SU-DHL-6 (cell line): ENCODE data around the gene PCDHGB1.

Experiments
- EZH2phosphoT487 ChIP-seq: fragments of 200-600 bp; sonication (generic), shearing (Covaris generic); conservative IDR thresholded peaks from 2 replicates; pipeline ENCODE4 v1.6.1; 2018; ENCODE audit warnings: mild to moderate bottlenecking, antibody characterized with exemption, low read length, moderate library complexity, mixed read lengths
- TF ChIP-seq, protein P1 (sequence below): fragments of 200-600 bp; sonication (generic); IDR thresholded peaks from one replicate; pipeline ENCODE4 v1.5.1; 2017; ENCODE audit warnings: antibody characterized with exemption, mild to moderate bottlenecking, low read length, moderate library complexity; ENCODE audit not compliant: insufficient read depth, poor library complexity, severe bottlenecking

DNA sequence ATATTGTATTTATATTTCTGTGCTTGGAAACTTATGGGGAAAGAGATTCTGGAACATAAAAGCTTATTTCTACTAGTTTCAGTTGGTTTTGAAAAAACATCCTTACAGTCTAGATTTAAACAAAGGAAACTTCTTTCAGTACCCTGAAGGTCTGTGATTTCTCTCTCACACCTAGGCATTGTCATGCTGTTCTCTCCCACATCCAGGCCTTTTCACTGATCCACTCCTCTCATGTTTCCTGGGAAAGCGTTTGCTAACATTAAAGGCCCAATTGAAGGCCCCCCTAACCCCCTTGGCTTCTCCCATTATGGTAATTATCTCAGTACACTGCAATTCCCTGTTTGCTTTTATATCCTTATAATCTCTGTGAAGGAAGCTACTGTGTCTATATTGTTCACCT, 7.1 kb upstream of the PCDHGB1 start:
- TF ChIP-seq, protein P1, sequence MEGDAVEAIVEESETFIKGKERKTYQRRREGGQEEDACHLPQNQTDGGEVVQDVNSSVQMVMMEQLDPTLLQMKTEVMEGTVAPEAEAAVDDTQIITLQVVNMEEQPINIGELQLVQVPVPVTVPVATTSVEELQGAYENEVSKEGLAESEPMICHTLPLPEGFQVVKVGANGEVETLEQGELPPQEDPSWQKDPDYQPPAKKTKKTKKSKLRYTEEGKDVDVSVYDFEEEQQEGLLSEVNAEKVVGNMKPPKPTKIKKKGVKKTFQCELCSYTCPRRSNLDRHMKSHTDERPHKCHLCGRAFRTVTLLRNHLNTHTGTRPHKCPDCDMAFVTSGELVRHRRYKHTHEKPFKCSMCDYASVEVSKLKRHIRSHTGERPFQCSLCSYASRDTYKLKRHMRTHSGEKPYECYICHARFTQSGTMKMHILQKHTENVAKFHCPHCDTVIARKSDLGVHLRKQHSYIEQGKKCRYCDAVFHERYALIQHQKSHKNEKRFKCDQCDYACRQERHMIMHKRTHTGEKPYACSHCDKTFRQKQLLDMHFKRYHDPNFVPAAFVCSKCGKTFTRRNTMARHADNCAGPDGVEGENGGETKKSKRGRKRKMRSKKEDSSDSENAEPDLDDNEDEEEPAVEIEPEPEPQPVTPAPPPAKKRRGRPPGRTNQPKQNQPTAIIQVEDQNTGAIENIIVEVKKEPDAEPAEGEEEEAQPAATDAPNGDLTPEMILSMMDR: no peak
- no peak for TF ChIP-seq EZH2phosphoT487
